Measurements from ENCODE around the gene KLB. TPM values are rescaled to one million over a fixed set of nuclear protein-coding genes. Genes with fewer than 3 reads are reported as not detected.
"Not testable (repeated sequence)": the region's sequence is repeated elsewhere in the genome, so short reads cannot be mapped to it uniquely, and the experiment has no call there.

KLB gene
- total RNA-seq, 1 donor from 2014 or later, result 0.43 TPM

DNA sequence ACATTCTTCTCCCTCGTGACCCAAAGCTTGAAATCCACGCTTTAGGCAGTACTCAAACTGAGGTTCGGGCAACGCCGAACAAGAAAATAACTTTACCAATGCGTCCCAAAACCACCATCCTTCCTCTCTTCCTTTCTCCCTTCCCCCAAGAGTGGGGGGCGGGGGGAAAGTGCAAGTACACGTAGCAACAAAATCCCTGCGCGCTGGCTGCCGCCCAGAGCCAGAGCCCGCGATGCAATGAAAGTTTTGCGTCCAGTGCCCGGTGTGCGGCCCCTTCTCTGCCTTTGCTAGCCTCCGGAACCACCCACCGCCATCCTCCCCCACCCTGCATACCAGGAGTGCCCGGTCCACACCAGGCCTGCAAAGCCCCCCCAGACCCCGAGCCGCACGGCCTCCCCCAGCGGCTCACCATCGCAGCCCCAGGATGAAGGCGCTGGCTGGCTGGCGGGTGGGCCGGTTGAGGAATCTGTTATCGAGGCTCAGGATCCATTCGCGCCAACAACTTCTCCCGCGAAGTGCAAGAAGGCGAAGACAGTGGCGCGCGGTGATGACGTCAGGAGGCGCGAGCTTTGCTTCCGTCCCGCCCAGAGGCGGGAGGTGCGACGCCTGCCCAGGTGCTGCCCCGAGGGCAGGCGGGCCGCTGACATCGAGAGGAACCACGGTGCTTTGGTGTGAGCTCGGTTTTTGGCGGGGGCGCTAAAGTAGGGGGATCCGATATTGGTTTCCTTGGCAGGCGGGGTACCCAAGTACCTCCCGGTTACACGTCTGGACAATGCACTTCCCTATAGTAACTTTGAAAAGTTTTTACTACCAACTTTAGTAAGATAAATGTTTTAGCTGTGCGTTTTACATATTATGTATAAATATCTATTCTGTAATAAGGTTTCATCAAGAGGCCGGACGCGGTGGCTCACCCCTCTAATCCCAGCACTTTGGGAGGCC, 40.6 kb upstream of the KLB start, which contains the start of gene RFC1:
TSS of gene RFC1 (minus strand) at position 533 of the 942 bp plus-strand sequence. CDS start at position 412, 121 bp downstream.
- Mint-ChIP-seq H3K27ac (peak within 1 kb of the TSS; percentile 88), H3K9me3 (peaks cover 5% of the 10 kb centered on the region), H3K4me1 (ENCODE audit: unreplicated experiment) (peaks cover 11% of the 10 kb centered on the region), H3K36me3 (no peaks in the 10 kb centered on the region), H3K27me3 (no peaks in the 10 kb centered on the region), H3K4me3 (peak within 1 kb of the TSS; percentile 95)
- DNase-seq (ENCODE audit: extremely low spot score, unreplicated experiment), result peak; percentile 94
- TF ChIP-seq, protein P1, sequence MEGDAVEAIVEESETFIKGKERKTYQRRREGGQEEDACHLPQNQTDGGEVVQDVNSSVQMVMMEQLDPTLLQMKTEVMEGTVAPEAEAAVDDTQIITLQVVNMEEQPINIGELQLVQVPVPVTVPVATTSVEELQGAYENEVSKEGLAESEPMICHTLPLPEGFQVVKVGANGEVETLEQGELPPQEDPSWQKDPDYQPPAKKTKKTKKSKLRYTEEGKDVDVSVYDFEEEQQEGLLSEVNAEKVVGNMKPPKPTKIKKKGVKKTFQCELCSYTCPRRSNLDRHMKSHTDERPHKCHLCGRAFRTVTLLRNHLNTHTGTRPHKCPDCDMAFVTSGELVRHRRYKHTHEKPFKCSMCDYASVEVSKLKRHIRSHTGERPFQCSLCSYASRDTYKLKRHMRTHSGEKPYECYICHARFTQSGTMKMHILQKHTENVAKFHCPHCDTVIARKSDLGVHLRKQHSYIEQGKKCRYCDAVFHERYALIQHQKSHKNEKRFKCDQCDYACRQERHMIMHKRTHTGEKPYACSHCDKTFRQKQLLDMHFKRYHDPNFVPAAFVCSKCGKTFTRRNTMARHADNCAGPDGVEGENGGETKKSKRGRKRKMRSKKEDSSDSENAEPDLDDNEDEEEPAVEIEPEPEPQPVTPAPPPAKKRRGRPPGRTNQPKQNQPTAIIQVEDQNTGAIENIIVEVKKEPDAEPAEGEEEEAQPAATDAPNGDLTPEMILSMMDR (conservative IDR thresholded peaks at IDR 0.05), result no peak

DNA sequence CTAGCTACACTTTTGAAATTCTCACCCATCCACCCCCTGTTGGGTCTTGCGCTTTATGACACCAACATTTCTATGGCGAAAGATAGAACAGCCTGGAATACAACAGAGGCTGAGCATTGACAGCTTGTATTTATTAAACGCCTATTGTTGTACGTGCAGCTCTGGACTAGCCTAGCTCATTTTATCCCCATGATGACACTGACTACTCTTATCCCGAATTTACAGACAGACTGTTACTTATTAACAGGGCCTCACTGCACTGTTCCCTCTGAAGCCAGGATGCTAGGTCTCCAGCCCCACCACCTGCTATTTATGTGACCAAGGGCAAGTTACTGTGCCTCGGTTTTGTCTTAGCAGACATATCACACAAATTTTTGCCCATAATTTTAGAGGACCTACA, 39.6 kb upstream of the KLB start:
- DNase-seq (ENCODE audit: extremely low spot score, unreplicated experiment), result no peak
- Mint-ChIP-seq H3K4me3 (peak overlapping the region; percentile 95), H3K27ac (peak overlapping the region; percentile 1), H3K27me3 (no peaks in the 10 kb centered on the region), H3K4me1 (ENCODE audit: unreplicated experiment) (peaks cover 11% of the 10 kb centered on the region), H3K36me3 (no peaks in the 10 kb centered on the region), H3K9me3 (peaks cover 12% of the 10 kb centered on the region)
- TF ChIP-seq, protein P1 (conservative IDR thresholded peaks at IDR 0.05), result no peak

DNA sequence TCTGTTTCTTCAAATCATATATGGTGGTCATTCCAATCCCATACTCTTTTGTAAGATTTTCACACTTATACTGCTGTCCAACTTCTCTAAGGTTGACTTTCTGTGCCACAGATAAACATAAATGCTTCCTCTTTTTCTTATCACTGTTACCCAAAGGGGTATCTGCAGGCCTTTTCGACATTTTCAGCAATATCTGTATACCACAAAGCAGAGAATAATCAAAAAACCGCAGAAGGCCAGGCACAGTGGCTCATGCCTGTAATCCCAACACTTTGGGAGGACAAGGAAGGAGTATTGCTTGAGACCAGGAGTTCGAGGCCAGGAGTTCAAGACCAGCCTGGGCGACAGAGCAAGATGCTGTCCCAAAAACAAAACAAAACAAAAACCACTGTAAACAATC, 37.4 kb upstream of the KLB start:
- H3K4me1 Mint-ChIP-seq (ENCODE audit: unreplicated experiment), result peaks cover 8% of the 10 kb centered on the region
- peaks cover 14% of the 10 kb centered on the region for H3K9me3 Mint-ChIP-seq
- H3K36me3 Mint-ChIP-seq, result no peaks in the 10 kb centered on the region
- DNase-seq (ENCODE audit: extremely low spot score, unreplicated experiment), result no peak
- TF ChIP-seq, protein P1 (conservative IDR thresholded peaks at IDR 0.05), result no peak
- H3K27me3 Mint-ChIP-seq, result no peaks in the 10 kb centered on the region
- no peak overlapping the region for H3K27ac Mint-ChIP-seq
- H3K4me3 Mint-ChIP-seq, result no peak overlapping the region

DNA sequence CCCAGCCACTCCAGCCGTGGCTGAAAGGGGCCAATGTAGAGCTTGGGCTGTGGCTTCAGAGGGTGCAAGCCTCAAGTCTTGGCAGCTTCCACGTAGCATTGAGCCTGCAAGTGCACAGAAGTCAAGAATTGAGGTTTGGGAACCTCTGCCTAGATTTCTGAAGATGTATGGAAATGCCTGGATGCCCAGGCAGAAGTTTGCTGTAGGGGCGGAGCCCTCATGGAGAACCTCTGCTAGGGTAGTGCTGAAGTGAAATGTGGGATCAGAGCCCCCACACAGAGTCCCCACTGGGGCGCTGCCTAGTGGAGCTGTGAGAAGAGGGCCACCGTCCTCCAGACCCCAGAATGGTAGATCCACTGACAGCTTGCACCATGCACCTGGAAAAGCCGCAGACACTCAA, 35.5 kb upstream of the KLB start:
- not testable (repeated sequence) for H3K27me3 Mint-ChIP-seq, H3K4me3 Mint-ChIP-seq
- peaks cover 14% of the 10 kb centered on the region for H3K9me3 Mint-ChIP-seq

DNA sequence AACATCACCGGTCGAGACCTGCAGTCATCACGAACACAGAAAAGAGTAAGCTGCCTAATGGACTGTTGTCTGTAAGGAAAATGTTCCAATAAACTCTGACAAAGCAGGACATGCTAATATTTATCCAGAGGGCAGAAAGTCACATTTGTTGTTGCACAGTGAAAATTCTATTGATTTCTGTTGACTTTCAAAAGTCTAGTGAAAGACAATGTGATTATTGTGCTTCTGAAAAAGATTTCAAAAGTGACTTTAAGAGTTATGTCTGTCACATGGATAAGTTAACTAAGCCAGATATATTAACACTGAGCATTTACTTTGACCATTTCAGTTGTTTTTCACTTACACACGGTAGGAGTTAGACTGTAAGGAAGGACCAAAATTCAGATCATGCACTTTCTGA, 31.3 kb upstream of the KLB start:
- no peak for DNase-seq (ENCODE audit: extremely low spot score, unreplicated experiment)

More for the DNA sequence above, 35.5 kb upstream of the KLB start:
- not testable (repeated sequence) for H3K36me3 Mint-ChIP-seq; DNase-seq (ENCODE audit: extremely low spot score, unreplicated experiment); H3K4me1 Mint-ChIP-seq (ENCODE audit: unreplicated experiment); H3K27ac Mint-ChIP-seq

More for the DNA sequence above, 31.3 kb upstream of the KLB start:
- no peak overlapping the region for H3K27ac Mint-ChIP-seq
- H3K27me3 Mint-ChIP-seq, result peaks cover 8% of the 10 kb centered on the region
- no peak overlapping the region for H3K4me3 Mint-ChIP-seq
- no peaks in the 10 kb centered on the region for H3K36me3 Mint-ChIP-seq
- TF ChIP-seq, protein P1 (conservative IDR thresholded peaks at IDR 0.05), result no peak
- H3K4me1 Mint-ChIP-seq (ENCODE audit: unreplicated experiment), result no peaks in the 10 kb centered on the region
- H3K9me3 Mint-ChIP-seq, result peaks cover 12% of the 10 kb centered on the region

Measured in type B pancreatic cell (in vitro differentiated cells).